Right atrium auricular region (tissue), 2 donors: ENCODE data around the gene EEF1AKMT2. TPM values are rescaled to one million over a fixed set of nuclear protein-coding genes. Genes with fewer than 3 reads are reported as not detected.
"Not testable (repeated sequence)": the region's sequence is repeated elsewhere in the genome, so short reads cannot be mapped to it uniquely, and the experiment has no call there.

ENCODE experiments used
- DNase-seq: peaks from one replicate; pipeline ENCODE4 v3.0.0-alpha.2; 2019; ENCODE audit warnings: low spot score
- H3K27ac ChIP-seq, 2 donors: fragments of 200-600 bp; sonication (generic); 1 replicate in 1 of 2; 2 replicates in 1 of 2; pipeline ENCODE4 v1.5.1; 2016 to 2019
- H3K27me3 ChIP-seq, 2 donors: fragments of 200-600 bp; sonication (generic); one replicate each; pipeline versions ENCODE4 v1.5.1 to v1.6.0; 2017 to 2019
- H3K36me3 ChIP-seq: fragments of 200-600 bp; sonication (generic); one replicate; pipeline ENCODE4 v1.5.1; 2016
- H3K4me1 ChIP-seq, 2 donors: fragments of 200-600 bp; sonication (generic); one replicate each; pipeline versions ENCODE4 v1.5.1 to v1.6.0; 2017 to 2019
- H3K4me3 ChIP-seq, 2 donors: fragments of 200-600 bp; sonication (generic); 1 replicate in 1 of 2; 2 replicates in 1 of 2; pipeline ENCODE4 v1.5.1; 2017 to 2019; ENCODE audit warnings: mild to moderate bottlenecking in 1 of 2, moderate library complexity in 1 of 2
- H3K9me3 ChIP-seq, 2 donors: fragments of 200-600 bp; sonication (generic); one replicate each; pipeline ENCODE4 v1.5.1; 2019
- total RNA-seq, 2 donors: library from RNA; depleted of rRNA; stranded (reverse); fragments of >200 nt; gene quantifications; one replicate each; pipeline ENCODE4 v1.1.0, GENCODE V29; 2016
- TF ChIP-seq, protein P1 (sequence below), 2 donors: fragments of 200-600 bp; sonication (generic); IDR thresholded peaks; one replicate each; pipeline ENCODE4 v1.5.1; 2019; ENCODE audit warnings: antibody characterized with exemption in 2 of 2

EEF1AKMT2 gene
- total RNA-seq, 2 donors from 2014 or later, result 9.6 to 10.2 TPM

- Histone ChIP-seq H3K9me3 (no peaks in the 10 kb centered on the region), H3K27me3 (no peaks in the 10 kb centered on the region), H3K36me3 (peaks cover 61% of the 10 kb centered on the region), H3K4me3 (no peak overlapping the region), H3K27ac (no peak overlapping the region), H3K4me1 (no peaks in the 10 kb centered on the region)
- TF ChIP-seq, protein P1, sequence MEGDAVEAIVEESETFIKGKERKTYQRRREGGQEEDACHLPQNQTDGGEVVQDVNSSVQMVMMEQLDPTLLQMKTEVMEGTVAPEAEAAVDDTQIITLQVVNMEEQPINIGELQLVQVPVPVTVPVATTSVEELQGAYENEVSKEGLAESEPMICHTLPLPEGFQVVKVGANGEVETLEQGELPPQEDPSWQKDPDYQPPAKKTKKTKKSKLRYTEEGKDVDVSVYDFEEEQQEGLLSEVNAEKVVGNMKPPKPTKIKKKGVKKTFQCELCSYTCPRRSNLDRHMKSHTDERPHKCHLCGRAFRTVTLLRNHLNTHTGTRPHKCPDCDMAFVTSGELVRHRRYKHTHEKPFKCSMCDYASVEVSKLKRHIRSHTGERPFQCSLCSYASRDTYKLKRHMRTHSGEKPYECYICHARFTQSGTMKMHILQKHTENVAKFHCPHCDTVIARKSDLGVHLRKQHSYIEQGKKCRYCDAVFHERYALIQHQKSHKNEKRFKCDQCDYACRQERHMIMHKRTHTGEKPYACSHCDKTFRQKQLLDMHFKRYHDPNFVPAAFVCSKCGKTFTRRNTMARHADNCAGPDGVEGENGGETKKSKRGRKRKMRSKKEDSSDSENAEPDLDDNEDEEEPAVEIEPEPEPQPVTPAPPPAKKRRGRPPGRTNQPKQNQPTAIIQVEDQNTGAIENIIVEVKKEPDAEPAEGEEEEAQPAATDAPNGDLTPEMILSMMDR (IDR thresholded peaks at IDR 0.05), result peak; percentile 43 to 65
- no peak for DNase-seq
Measured at GRCh38 chr10:124827474-124827873, 35.8 kb upstream of the EEF1AKMT2 start.

- Histone ChIP-seq H3K27me3 (no peaks in the 10 kb centered on the region), H3K36me3 (peaks cover 49% of the 10 kb centered on the region), H3K27ac (no peak overlapping the region), H3K4me1 (no peaks in the 10 kb centered on the region), H3K9me3 (no peaks in the 10 kb centered on the region), H3K4me3 (no peak overlapping the region)
- TF ChIP-seq, protein P1 (IDR thresholded peaks at IDR 0.05), result no peak
- DNase-seq, result no peak
Measured at GRCh38 chr10:124826262-124826661, 34.6 kb upstream of the EEF1AKMT2 start.

- no peak overlapping the region for H3K4me3 ChIP-seq
- TF ChIP-seq, protein P1 (IDR thresholded peaks at IDR 0.05), result no peak
- no peak overlapping the region for H3K27ac ChIP-seq
- H3K27me3 ChIP-seq, result no peaks in the 10 kb centered on the region
- peaks cover 43% of the 10 kb centered on the region for H3K36me3 ChIP-seq
- H3K4me1 ChIP-seq, result no peaks in the 10 kb centered on the region
- H3K9me3 ChIP-seq, result no peaks in the 10 kb centered on the region
- DNase-seq, result no peak
Measured at GRCh38 chr10:124825702-124826101, 34.0 kb upstream of the EEF1AKMT2 start.

DNA sequence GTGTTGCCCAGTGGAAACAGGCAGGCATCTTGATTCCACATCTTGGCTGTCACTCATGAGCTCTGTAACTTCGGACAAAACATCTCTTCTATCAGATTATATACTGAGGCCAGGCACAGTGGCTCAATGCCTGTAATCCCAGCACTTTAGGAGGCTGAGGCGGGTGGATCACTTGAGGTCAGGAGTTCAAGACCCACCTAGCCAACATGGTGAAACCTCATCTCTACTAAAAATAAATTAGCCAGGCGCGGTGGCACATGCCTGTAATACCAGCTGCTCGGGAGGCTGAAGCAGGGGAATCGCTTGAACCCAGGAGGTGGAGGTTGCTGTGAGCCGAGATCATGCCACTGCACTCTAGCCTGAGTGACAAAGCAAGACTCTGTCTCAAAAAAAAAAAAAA, 33.2 kb upstream of the EEF1AKMT2 start:
- not testable (repeated sequence) for H3K4me3 ChIP-seq, H3K27ac ChIP-seq, H3K27me3 ChIP-seq, H3K4me1 ChIP-seq, DNase-seq, H3K9me3 ChIP-seq
- H3K36me3 ChIP-seq, result peaks cover 36% of the 10 kb centered on the region

DNA sequence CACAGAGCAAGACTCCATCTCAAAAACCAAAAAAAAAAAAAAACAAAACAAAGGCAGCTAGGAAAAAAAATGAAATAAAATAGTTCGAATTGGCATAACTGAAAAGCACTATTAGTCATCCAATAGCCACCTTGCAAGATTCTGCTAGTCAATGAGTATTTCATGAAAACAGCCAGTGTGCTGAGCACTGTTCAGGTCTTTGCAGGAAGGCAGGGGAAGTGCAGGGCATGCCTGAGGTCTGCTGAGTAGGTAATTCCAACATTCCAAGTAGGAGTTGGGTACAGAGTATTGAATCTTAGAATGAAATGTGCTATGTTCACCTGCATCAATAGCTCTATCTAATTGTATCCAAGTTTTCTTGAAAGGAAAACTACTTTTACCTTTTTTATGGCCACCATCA, 32.8 kb upstream of the EEF1AKMT2 start:
- Histone ChIP-seq H3K4me3 (no peak overlapping the region), H3K27me3 (no peaks in the 10 kb centered on the region), H3K27ac (no peak overlapping the region), H3K36me3 (peaks cover 31% of the 10 kb centered on the region), H3K9me3 (no peaks in the 10 kb centered on the region), H3K4me1 (no peaks in the 10 kb centered on the region)
- TF ChIP-seq, protein P1 (IDR thresholded peaks at IDR 0.05), result no peak
- no peak for DNase-seq

GRCh38 chr10:124821520-124821919, 29.8 kb upstream of the EEF1AKMT2 start:
- Histone ChIP-seq H3K36me3 (peaks cover 2% of the 10 kb centered on the region), H3K4me3 (no peak overlapping the region), H3K9me3 (no peaks in the 10 kb centered on the region), H3K27me3 (no peaks in the 10 kb centered on the region), H3K27ac (no peak overlapping the region), H3K4me1 (no peaks in the 10 kb centered on the region)
- DNase-seq, result no peak
- TF ChIP-seq, protein P1 (IDR thresholded peaks at IDR 0.05), result no peak
